C4-2B (cell line): ENCODE results near the gene PACSIN2.

Experiments used
- CTCF ChIP-seq: fragments of 450-650 bp; conservative IDR thresholded peaks from 2 replicates; pipeline ENCODE4 v1.5.1; 2017; ENCODE audit warnings: mild to moderate bottlenecking
- ZFX ChIP-seq: fragments of 450-650 bp; IDR thresholded peaks from 2 replicates; pipeline ENCODE4 v1.6.1; 2017

GRCh38 chr22:42929838-42930155 lies 85.2 kb downstream of the PACSIN2 start:
- TF ChIP-seq CTCF = no peak
- no peak for TF ChIP-seq ZFX
